Measurements from ENCODE around the gene LENG9.

The LENG9 gene

GRCh38 chr19:54418930-54419800 lies 44.4 kb downstream of the LENG9 start:
- no peak for DNase-seq

GRCh38 chr19:54418030-54418929 lies 45.3 kb downstream of the LENG9 start:
- DNase-seq: no peak

DNA sequence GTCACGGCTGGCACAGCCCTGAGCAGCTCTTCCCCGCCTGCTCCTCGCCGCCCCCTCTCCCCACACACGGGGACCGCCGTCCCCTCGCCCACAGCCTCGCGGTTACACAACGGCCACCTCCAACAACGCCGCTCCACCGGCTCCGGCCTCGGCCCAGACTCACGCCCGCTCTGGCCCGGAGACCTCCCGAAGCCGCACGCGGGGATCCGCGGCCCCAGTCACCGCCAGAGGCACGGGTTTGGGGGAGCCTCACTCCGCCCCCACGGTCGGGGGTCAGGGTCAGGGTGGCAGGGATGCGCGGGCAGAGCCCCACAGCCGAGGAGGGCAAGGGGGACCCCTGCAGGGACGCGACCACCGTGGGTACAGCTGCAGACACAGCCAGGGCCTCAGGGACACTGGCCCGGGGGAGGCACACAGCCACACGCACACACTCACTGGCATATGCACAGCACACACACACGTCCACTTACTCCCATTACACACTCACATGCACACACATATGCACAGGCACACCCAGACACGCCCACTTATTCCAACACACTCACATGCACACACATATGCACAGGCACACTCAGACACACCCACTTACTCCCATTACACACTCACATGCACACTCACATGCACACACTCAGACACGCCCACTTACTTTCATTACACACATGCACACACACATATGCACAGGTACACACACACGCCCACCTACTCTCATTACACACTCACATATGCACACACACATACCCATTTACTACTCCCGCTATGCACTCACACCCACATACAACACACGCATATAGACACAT lies 46.7 kb downstream of the LENG9 start:
- DNase-seq: no peak

DNA sequence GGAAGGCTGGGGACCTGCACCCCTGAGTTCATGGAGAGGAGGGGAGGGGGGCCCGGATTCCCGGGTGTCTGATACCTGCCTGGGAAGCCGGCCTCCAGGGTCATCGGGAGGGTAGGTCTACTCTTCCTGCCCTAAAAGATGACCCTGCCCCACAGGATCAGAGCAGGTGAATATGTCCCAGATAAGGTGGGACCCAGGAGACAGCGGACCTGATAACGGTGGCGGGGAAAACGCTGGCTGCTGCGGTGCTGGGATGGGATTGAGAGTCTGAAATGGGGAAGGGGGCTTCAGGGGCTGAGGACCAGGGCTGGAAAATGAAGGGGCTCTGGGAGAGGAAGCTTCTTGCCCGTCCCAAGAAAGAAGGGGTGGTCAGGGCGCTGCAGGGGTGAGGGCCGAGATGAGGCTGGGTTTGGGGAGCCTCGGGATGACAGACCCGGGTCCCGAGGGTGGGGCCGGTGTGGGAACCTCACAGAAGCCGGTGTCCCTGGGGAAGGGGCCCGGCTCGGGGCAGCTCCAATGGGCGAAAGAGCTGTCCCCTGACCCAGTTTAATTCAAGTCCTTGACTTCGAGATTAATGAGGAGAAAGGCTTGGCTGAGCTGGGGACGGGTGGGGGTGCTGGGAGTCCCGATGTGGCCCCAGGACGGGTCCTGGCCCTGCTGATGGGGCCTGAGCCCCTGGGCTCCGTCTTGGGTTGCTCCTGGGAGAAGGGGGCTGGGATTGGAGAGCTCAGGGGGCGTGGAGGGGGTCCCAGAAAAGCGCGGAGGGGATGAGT lies 47.5 kb downstream of the LENG9 start:
- no peak for DNase-seq

DNA sequence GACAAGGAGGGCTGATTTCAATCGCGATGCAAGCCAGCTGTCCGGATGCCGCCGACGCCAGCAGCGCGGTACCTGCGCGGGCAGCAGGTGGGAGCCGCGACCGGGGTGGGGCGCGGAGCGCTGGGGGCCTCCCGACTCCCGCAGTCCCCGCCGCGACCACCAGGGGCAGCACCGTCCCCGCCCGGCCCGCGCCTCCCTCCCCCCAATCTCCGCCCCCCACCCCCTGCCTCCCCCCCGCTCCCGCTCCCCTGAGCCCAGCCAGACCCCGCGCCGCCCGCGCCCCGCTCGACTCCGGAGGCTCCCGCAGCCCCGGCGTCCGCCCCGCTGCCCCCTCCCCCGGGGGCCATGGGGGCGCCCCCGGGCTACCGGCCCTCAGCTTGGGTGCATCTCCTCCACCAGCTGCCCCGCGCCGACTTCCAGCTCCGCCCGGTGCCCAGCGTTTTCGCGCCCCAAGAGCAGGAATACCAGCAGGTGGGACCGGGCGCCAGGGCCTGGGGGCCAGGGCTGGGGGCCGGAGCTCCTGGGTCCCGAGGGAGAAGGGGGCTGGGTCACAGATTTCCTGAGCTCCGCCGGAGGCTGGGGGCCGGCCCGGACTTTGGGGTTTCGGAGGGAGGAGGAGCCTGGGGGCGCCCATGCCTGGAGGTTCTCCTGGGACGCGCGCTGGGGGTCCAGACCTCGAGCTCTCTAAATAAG lies 48.2 kb downstream of the LENG9 start, which contains the start of gene TTYH1:
TSS of gene TTYH1 (plus strand) at position 257 of the 693 bp plus-strand sequence. CDS start at position 346, 89 bp downstream.
- no peak for DNase-seq

DNA sequence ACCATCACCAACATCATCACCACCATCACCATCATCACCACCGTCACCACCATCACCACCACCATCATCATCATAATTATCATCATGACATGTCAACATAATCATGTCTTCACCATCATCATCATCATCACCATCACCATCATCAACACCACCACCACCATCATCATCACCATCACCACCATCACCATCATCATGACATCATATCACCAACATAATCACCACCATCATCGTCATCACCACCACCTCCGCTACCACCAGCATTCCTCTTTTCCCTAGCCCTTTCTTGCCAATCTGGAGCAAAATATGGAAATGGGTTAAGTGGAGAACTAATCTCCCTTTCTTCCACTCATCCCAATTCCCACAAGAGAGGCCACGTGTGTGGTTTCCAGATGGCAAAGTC lies 49.4 kb downstream of the LENG9 start:
- DNase-seq: no peak

DNA sequence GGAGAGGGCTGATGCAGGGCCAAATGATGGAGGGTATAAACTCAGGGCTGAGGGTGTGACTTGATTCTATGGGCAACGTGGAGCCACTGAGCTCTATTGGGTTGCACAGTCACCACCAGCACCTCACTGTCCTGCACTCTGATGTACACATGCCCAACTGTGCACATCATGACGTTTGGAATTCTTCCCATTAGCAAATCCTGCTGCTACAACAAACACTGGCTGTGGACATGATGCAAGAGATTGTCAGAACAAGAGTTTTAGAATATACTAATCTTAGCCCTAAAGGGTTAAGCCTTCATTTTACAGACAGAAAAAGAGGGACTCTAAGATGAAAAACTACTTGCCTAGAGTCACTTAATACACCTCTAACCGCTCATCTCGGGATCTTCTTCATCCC lies 50.7 kb downstream of the LENG9 start:
- DNase-seq: no peak
